AG09319 (cell line): ENCODE results near the gene PDE4D.

Source experiments
- DNase-seq: peaks from one replicate; pipeline ENCODE4 v3.0.0-alpha.2; 2010; ENCODE audit warnings: low read depth; ENCODE audit errors: extremely low read depth
- TF ChIP-seq, protein P1 (sequence below): IDR thresholded peaks from 2 replicates; pipeline ENCODE4 v1.5.1; 2011; ENCODE audit warnings: low read depth, mild to moderate bottlenecking, inconsistent platforms, low read length, moderate library complexity

The PDE4D gene

DNA sequence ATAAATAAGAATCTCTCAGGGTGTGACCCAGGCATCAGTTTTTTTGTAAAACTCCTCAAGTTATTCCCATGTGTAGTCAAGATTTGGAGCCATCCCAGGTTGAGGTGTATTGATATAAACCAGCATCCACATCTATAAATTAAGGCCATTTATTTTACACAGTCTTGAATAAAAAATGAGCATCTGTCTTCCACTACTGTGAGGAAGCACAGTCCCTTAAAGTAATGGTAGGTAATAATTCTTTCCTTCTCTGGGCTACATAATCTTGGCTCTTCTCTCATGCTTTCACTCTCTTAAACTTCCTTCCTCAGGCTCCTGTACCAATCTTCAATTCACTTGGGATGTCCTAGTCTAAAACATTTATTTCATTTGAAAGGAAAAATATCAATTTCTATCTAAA is 110.3 kb downstream of the PDE4D start:
- no peak for DNase-seq
- TF ChIP-seq, protein P1, sequence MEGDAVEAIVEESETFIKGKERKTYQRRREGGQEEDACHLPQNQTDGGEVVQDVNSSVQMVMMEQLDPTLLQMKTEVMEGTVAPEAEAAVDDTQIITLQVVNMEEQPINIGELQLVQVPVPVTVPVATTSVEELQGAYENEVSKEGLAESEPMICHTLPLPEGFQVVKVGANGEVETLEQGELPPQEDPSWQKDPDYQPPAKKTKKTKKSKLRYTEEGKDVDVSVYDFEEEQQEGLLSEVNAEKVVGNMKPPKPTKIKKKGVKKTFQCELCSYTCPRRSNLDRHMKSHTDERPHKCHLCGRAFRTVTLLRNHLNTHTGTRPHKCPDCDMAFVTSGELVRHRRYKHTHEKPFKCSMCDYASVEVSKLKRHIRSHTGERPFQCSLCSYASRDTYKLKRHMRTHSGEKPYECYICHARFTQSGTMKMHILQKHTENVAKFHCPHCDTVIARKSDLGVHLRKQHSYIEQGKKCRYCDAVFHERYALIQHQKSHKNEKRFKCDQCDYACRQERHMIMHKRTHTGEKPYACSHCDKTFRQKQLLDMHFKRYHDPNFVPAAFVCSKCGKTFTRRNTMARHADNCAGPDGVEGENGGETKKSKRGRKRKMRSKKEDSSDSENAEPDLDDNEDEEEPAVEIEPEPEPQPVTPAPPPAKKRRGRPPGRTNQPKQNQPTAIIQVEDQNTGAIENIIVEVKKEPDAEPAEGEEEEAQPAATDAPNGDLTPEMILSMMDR: no peak

DNA sequence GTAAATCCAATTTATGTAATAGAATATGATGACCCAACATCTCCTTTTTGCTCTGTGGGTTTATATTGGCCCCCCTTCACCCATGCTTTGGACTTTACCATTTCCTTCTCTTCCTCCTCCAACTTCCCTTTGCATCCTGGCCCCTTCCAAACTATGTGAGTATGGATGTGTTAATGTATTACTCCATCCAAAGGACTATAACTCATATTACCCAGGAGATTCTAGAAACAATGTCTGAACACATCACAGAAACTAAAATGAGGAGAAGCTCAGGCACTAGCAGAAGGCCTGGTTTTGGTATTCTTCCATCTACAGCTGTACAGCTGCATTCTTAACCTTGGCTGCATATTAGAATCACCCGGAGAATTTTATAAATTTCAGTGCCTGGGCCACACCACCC is 110.7 kb downstream of the PDE4D start:
- DNase-seq: no peak
- TF ChIP-seq, protein P1: no peak

DNA sequence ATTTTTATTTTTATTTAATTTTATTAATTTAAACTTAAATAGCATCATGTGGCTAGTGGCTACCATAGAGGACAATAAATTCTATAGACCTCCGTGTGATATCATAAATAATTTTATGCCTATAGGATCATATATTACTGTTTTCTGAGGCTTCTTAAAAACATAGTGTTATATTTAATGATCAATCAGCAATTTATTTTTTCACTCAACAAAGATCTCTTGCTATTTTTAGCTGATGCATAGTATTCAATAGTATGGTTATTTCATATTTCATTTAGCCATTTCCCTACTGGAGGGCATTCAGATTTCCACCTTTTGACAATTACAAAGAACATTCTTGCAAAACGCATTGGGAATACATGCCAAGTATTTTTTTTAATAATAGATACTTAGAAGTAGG is 114.1 kb downstream of the PDE4D start:
- TF ChIP-seq, protein P1: no peak
- no peak for DNase-seq

DNA sequence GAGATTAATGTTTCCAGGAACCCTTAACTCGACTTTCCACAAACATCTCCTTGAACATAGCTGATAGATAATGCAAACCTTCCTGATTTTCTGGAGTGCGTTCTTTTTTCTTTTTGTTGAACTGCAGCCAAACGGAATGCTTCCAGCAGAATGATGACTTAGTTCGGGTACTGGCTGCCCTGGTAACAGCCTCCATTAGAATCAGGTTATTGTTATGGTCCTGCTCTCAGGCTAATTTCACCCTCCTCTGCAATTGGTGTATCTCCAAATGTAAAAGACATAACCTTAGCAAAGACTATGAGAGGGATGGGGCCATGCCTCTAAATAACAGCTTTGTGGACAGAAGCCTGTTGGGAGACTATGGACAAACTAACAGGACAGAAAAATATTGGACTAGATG is 116.5 kb downstream of the PDE4D start:
- TF ChIP-seq, protein P1: no peak
- DNase-seq: no peak

DNA sequence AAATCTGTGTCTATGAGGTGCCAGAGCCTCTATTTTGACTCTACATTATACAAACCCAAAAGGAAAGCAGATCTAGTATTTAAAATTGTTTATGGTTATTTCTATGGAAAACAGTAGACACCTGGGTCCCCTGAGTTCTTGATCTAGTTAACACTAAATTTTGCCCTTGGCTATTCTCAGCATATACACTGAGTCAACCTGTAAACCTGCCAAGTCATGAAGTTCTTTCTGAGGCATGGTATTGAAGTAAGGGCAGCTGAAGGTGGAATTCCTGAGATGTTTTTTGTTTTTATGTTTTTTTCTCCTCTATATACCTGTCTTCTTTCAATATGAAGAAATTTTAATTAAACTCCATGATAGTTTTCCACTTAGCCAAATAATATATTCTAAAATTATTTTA is 120.2 kb downstream of the PDE4D start:
- no peak for DNase-seq
- TF ChIP-seq, protein P1: no peak

DNA sequence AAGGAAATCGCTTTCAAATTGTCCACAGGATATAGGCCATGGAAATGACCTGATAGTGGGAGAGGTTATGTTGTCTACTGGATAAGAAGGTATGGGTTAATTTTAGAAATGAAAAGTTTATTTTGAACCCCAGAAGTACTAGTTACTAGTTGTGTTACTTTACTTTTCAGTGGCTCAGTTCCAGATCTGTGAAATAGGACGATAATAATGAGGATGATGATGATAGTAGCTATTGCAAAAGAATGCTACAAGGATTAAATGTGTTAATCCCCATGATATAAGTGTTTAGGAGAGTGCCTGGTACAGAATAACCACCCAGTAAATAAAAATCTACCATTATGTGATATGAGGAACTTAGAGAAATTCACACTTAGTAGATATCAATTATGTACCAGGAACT is 120.8 kb downstream of the PDE4D start:
- TF ChIP-seq, protein P1: no peak
- DNase-seq: no peak

DNA sequence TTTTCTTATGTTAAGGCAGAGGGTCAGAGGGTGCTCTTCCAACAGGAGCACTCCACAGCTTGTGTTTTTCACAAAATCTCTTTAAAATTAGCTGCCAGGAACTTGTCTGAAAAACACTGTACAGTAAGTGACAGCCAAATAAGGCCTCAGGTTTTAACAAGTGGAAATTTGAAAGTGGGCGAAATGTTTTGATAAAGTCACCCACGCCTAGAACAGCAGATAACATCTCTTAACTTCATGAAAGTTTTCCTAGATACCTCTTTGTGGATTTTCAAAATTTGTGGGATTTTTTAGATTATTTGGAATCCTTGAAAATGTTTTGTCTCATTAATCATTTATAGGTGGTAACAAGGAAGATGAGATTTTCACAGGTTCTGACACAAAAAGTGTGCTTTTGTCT is 121.3 kb downstream of the PDE4D start:
- DNase-seq: no peak
- TF ChIP-seq, protein P1: no peak
